DMS 273 (cell line): ENCODE measurements around the gene NEK10.
"Not testable (repeated sequence)": the region's sequence is repeated elsewhere in the genome, so short reads cannot be mapped to it uniquely, and the experiment has no call there.

Source experiments
- DNase-seq: peaks from one replicate; lab custom pipeline; 2025; ENCODE audit not compliant: unreplicated experiment; lab: John Stamatoyannopoulos, UW

NEK10 gene, protein sequence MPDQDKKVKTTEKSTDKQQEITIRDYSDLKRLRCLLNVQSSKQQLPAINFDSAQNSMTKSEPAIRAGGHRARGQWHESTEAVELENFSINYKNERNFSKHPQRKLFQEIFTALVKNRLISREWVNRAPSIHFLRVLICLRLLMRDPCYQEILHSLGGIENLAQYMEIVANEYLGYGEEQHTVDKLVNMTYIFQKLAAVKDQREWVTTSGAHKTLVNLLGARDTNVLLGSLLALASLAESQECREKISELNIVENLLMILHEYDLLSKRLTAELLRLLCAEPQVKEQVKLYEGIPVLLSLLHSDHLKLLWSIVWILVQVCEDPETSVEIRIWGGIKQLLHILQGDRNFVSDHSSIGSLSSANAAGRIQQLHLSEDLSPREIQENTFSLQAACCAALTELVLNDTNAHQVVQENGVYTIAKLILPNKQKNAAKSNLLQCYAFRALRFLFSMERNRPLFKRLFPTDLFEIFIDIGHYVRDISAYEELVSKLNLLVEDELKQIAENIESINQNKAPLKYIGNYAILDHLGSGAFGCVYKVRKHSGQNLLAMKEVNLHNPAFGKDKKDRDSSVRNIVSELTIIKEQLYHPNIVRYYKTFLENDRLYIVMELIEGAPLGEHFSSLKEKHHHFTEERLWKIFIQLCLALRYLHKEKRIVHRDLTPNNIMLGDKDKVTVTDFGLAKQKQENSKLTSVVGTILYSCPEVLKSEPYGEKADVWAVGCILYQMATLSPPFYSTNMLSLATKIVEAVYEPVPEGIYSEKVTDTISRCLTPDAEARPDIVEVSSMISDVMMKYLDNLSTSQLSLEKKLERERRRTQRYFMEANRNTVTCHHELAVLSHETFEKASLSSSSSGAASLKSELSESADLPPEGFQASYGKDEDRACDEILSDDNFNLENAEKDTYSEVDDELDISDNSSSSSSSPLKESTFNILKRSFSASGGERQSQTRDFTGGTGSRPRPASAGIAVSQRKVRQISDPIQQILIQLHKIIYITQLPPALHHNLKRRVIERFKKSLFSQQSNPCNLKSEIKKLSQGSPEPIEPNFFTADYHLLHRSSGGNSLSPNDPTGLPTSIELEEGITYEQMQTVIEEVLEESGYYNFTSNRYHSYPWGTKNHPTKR

GRCh38 chr3:27368831-27369607, at the start of gene NEK10:
Gene NEK10 (minus strand): TSS chr3:27369383. CDS start chr3:27352882, 16,501 bp downstream.
- DNase-seq, result peak; percentile 94

GRCh38 chr3:27415202-27415601, 46.0 kb upstream of the NEK10 start:
- DNase-seq, result no peak

GRCh38 chr3:27392950-27393679, 23.9 kb upstream of the NEK10 start:
- no peak for DNase-seq

DNA sequence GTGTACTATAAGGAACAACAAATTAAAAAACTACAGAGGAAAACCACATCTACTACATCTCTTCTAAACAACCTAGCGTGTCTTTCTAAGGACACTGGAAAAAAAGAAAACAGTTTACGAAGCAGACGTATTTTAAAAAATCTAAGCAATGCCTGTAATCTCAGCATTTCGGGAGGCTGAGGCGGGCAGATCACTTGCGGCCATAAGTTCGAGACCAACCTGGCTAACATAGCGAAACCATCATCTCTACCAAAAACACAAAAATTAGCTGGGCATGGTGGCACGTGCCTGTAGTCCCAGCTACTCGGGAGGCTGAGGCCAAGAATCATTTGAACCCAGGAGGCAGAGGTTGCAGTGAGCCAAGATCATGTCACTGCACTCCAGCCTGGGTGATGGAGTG, 23.2 kb upstream of the NEK10 start:
- not testable (repeated sequence) for DNase-seq

DNA sequence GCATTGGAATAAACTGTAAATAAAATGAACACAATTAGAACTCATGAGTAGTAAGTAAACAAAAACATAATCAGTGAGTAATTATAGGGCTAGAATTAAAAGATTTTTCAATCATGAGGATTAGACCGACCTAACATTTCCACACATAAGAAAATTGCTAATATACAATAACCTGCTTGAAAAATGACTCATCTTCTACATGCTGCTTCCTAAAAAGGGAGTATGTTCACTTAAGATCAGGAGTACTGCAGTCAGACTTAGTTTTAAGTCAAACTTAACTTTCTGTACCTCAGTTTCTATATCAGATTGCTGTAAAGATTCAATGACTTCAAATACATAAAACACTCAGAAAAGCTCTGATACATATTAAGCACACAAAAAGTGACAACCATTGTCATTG, 22.6 kb upstream of the NEK10 start:
- DNase-seq, result no peak

- no peak for DNase-seq
Measured at GRCh38 chr3:27387625-27388024, 18.4 kb upstream of the NEK10 start.

DNA sequence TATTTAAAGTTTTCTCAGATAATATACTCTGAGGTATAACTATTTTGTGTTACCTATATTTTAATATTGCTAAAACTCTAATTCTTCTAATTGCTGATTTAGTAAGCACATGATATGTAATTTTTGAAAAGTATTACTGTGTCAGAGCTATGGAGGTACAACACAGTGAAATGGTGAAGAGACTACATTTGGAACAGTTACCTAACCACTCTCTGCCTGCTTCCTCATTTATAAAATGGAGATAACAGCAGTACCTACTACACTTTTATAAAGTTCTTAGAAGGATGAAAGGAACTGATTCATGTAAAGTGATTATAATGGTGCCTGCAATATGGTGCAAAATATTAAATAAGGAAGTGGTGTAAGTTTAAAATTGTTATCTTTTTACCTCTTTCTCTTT, 16.3 kb upstream of the NEK10 start:
- no peak for DNase-seq

DNA sequence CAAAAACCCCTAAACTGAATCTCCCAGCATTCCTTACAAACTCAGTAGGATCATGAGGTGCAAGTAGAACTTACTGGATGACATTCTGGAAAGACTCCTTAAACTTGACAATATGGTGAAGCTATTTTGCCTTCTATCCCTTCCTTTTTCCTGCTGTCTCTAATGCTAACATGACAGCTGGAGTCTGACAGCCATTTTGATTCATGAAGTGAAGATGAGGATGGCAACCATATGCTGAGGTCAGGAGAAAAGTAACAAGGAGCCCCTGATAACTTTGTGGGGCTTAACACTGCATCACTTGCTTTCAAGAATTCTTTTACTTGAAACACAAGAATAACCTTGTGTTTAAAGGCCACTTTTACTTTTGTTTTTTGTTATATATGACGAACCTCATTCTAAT, 15.0 kb upstream of the NEK10 start:
- DNase-seq, result peak; percentile 3

- no peak for DNase-seq
Measured at GRCh38 chr3:27380433-27381357, 11.5 kb upstream of the NEK10 start.

- no peak for DNase-seq
Measured at GRCh38 chr3:27378331-27378730, 9.1 kb upstream of the NEK10 start.

GRCh38 chr3:27376109-27376772, 7.1 kb upstream of the NEK10 start:
- no peak for DNase-seq

DNA sequence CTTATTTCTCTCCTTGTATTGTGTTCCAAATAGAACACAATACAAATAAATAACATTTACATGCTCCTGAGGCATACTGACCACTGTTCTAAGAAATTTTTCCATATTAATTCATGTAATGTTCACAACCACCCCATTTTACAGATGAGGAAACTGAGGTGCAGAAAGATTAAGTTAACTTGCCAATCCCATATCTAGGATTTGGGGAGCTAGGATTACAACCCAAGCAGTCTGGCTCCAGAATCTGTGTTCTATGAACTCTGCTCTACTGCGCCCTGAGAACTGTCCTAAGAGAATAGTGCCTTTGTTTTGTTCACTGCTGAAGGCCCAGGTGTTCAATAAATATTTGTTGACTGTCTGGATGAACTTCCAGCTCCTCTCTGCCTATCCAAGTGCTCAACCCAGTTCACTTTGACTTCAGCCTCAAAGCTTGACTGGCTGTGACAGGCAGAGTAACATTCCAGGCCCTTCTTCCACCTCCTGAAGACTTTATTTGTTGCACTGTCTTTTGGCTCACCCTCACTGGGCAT, 3.1 kb downstream of the NEK10 start:
- no peak for DNase-seq

GRCh38 chr3:27360113-27361078, 8.8 kb downstream of the NEK10 start:
- DNase-seq, result peak; percentile 80

- no peak for DNase-seq
Measured at GRCh38 chr3:27358372-27358771, 10.8 kb downstream of the NEK10 start.

GRCh38 chr3:27357665-27358258, 11.4 kb downstream of the NEK10 start:
- DNase-seq, result peak; percentile 75

DNA sequence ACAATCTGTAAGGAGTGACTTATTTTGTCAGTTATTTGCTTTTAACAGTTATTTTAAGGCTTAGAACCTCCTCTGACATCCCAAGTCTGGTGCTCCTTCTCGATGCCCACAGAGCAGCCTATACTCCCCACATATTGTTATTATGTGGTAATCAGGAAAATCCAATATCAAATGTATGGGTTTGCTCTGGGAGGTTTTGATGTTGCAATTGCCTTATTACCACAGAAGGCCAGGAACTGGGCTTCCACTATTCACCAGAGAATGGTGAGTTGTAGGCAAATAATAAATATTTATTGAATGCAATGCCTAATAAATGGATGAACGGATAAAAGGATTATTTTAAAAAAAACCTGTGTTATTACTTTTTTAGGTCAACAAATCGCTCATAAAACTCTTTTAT, 12.2 kb downstream of the NEK10 start:
- no peak for DNase-seq
